IMR-90 (cell line): ENCODE data around the gene SLC6A7. TPM values are rescaled to one million over a fixed set of nuclear protein-coding genes. Genes with fewer than 3 reads are reported as not detected.

Source experiments
- ATAC-seq: fragments of 200-7000 bp; cut with Tn5 transposase; 2 replicates; pipeline ENCODE4 v1.9.1; 2020; ENCODE audit warnings: low read depth, mild to moderate bottlenecking, moderate library complexity
- BruUV-seq: library from RNA; stranded (reverse); fragments of 400-500 nt; replicated peaks from 2 replicates; lab custom pipeline; 2021; lab: Mats Ljungman, UMichigan
- CTCF ChIA-PET: fragments of 300-600 bp; formaldehyde crosslinking; extraction: SDS; loops from one replicate; lab custom pipeline; 2021; ENCODE audit warnings: antibody characterized with exemption; lab: Yijun Ruan, JAX
- POLR2A ChIA-PET: fragments of 300-600 bp; sonication (Branson Sonifier 250); formaldehyde crosslinking; loops from one replicate; lab custom pipeline; 2022; ENCODE audit warnings: antibody characterized with exemption; ENCODE audit not compliant: unreplicated experiment; lab: Charles Lee
- DNase-seq: peaks from one replicate; pipeline ENCODE4 v3.0.0; 2013
- H2AFZ ChIP-seq: replicated peaks from 2 replicates; pipeline ENCODE3; 2013; ENCODE audit warnings: low read length, mild to moderate bottlenecking; ENCODE audit not compliant: poor library complexity
- H2AK5ac ChIP-seq: 2 replicates; pipeline ENCODE4 v1.6.1; 2013; ENCODE audit warnings: low read depth, low read length, inconsistent platforms
- H2AK9ac ChIP-seq: replicated peaks from 2 replicates; pipeline ENCODE3; 2013; ENCODE audit warnings: mild to moderate bottlenecking, low read depth, low read length, moderate library complexity; ENCODE audit not compliant: poor library complexity
- H2BK120ac ChIP-seq: 2 replicates; pipeline ENCODE4 v1.6.1; 2013; ENCODE audit warnings: low read depth, low read length, inconsistent platforms
- H2BK15ac ChIP-seq: 3 replicates; pipeline ENCODE4 v1.6.1; 2013; ENCODE audit warnings: low read depth, low read length, inconsistent platforms
- H2BK20ac ChIP-seq: 2 replicates; pipeline ENCODE4 v1.6.1; 2013; ENCODE audit warnings: low read depth, mild to moderate bottlenecking, inconsistent platforms, low read length, moderate library complexity
- H2BK5ac ChIP-seq: 2 replicates; pipeline ENCODE4 v1.6.1; 2013; ENCODE audit warnings: mild to moderate bottlenecking, low read depth, low read length, inconsistent platforms; ENCODE audit not compliant: poor library complexity, severe bottlenecking
- H3K14ac ChIP-seq: replicated peaks from 2 replicates; pipeline ENCODE4 v1.6.1; 2013; ENCODE audit warnings: low read depth, low read length, inconsistent platforms
- H3K18ac ChIP-seq: 2 replicates; pipeline ENCODE4 v1.6.1; 2013; ENCODE audit warnings: low read depth, low read length, control low read depth
- H3K23ac ChIP-seq: 2 replicates; pipeline ENCODE4 v1.6.1; 2013; ENCODE audit warnings: low read depth, low read length, inconsistent platforms
- H3K27ac ChIP-seq: 2 replicates; pipeline ENCODE4 v1.5.1; 2013; ENCODE audit warnings: mild to moderate bottlenecking, control low read depth, low read length; ENCODE audit not compliant: insufficient read depth
- H3K27me3 ChIP-seq: 2 replicates; pipeline ENCODE4 v1.6.1; 2013; ENCODE audit warnings: low read length; ENCODE audit not compliant: control insufficient read depth, insufficient read depth
- H3K36me3 ChIP-seq: 2 replicates; pipeline ENCODE4 v1.6.1; 2013; ENCODE audit warnings: low read length, mixed read lengths; ENCODE audit not compliant: control insufficient read depth, insufficient read depth
- H3K4ac ChIP-seq: 2 replicates; pipeline ENCODE4 v1.6.1; 2013; ENCODE audit warnings: low read depth, low read length, inconsistent platforms
- H3K4me1 ChIP-seq: 2 replicates; pipeline ENCODE4 v1.6.1; 2013; ENCODE audit warnings: low read length, mixed read lengths; ENCODE audit not compliant: control insufficient read depth, insufficient read depth
- H3K4me2 ChIP-seq: 2 replicates; pipeline ENCODE4 v1.6.1; 2013; ENCODE audit warnings: low read depth, mild to moderate bottlenecking, control low read depth, low read length, moderate library complexity
- H3K4me3 ChIP-seq: 2 replicates; pipeline ENCODE4 v1.5.1; 2013; ENCODE audit warnings: low read depth, mild to moderate bottlenecking, control low read depth, low read length, moderate library complexity; ENCODE audit not compliant: insufficient read depth
- H3K56ac ChIP-seq: 2 replicates; pipeline ENCODE4 v1.6.1; 2013; ENCODE audit warnings: low read length, inconsistent platforms; ENCODE audit not compliant: insufficient read depth; ENCODE audit errors: extremely low read depth
- H3K79me1 ChIP-seq, 2 experiments: 2 replicates each; pipeline ENCODE4 v1.6.1; 2013; ENCODE audit warnings: low read length in 2 of 2, inconsistent platforms in 1 of 2, low read depth in 1 of 2
- H3K9ac ChIP-seq: 2 replicates; pipeline ENCODE4 v1.6.1; 2013; ENCODE audit warnings: low read depth, low read length, control low read depth
- H3K9me1 ChIP-seq: 2 replicates; pipeline ENCODE4 v1.6.1; 2013; ENCODE audit warnings: low read length, inconsistent platforms; ENCODE audit not compliant: insufficient read depth
- H3K9me3 ChIP-seq: 2 replicates; pipeline ENCODE4 v1.6.1; 2013; ENCODE audit warnings: low read length; ENCODE audit not compliant: control insufficient read depth, insufficient read depth
- H4K20me1 ChIP-seq: 2 replicates; pipeline ENCODE4 v1.6.1; 2013; ENCODE audit warnings: low read length, inconsistent platforms; ENCODE audit not compliant: insufficient read depth
- H4K5ac ChIP-seq: 2 replicates; pipeline ENCODE4 v1.6.1; 2013; ENCODE audit warnings: mild to moderate bottlenecking, low read depth, low read length, control low read depth
- H4K8ac ChIP-seq, 2 experiments: 2 replicates each; pipeline ENCODE4 v1.6.1; 2013; ENCODE audit warnings: low read depth in 2 of 2, low read length in 2 of 2, control low read depth in 1 of 2, inconsistent platforms in 1 of 2
- H4K91ac ChIP-seq: 2 replicates; pipeline ENCODE4 v1.6.1; 2013; ENCODE audit warnings: low read depth, low read length, inconsistent platforms; ENCODE audit not compliant: insufficient read depth
- BHLHE40 ChIP-seq: fragments of 150-350 bp; IDR thresholded peaks from 2 replicates; pipeline ENCODE4 v1.6.1; 2016; ENCODE audit warnings: mild to moderate bottlenecking, low read depth, low read length
- CTCF ChIP-seq: conservative IDR thresholded peaks from 2 replicates; pipeline ENCODE4 v1.5.1; 2012; ENCODE audit warnings: mild to moderate bottlenecking, low read depth, low read length, improper control_type of control experiment
- FOS ChIP-seq: fragments of 150-350 bp; IDR thresholded peaks from 2 replicates; pipeline ENCODE4 v1.6.1; 2016; ENCODE audit warnings: low read depth, low read length
- MAFK ChIP-seq: IDR thresholded peaks from 2 replicates; pipeline ENCODE4 v1.6.1; 2012; ENCODE audit warnings: low read depth, low read length, improper control_type of control experiment
- MAZ ChIP-seq: IDR thresholded peaks from 2 replicates; pipeline ENCODE4 v1.6.1; 2012; ENCODE audit warnings: low read depth, mild to moderate bottlenecking, low read length, improper control_type of control experiment, moderate library complexity, borderline replicate concordance
- MXI1 ChIP-seq: IDR thresholded peaks from 2 replicates; pipeline ENCODE4 v1.6.1; 2012; ENCODE audit warnings: low read depth, mild to moderate bottlenecking, low read length, moderate library complexity, borderline replicate concordance
- NFE2L2 ChIP-seq: fragments of 150-350 bp; IDR thresholded peaks from 2 replicates; pipeline ENCODE4 v1.6.1; 2016; ENCODE audit warnings: low read depth, mild to moderate bottlenecking, low read length
- POLR2A ChIP-seq: IDR thresholded peaks from 2 replicates; pipeline ENCODE4 v1.6.1; 2012; ENCODE audit warnings: mild to moderate bottlenecking, low read depth, low read length
- RFX5 ChIP-seq: IDR thresholded peaks from 2 replicates; pipeline ENCODE4 v1.8.0; 2012; ENCODE audit warnings: low read depth, mild to moderate bottlenecking, low read length, moderate library complexity
- WGBS, 2 experiments: methylation state at CpG; one replicate each; pipeline versions ENCODE4 v1.1.5 to v1.1.7; 2013; ENCODE audit warnings: missing lambda C conversion rate in 2 of 2; ENCODE audit not compliant: insufficient read length in 1 of 2; ENCODE audit errors: extremely low coverage in 2 of 2; 5-methylcytosine and 5-hydroxymethylcytosine counted together
- dilution Hi-C: fragments of 300-500 bp; cut with HindIII; formaldehyde crosslinking; loops from one replicate; pipeline ENCODE4 v1.14.3; 2018; ENCODE audit warnings: low sequenced_read_pairs; ENCODE audit not compliant: unreplicated experiment
- in situ Hi-C: fragments of 300-500 bp; cut with MboI; formaldehyde crosslinking; loops from 3 replicates; pipeline ENCODE4 v1.14.3; 2019; ENCODE audit warnings: low sequenced_read_pairs, inconsistent platforms, mixed read lengths
- intact Hi-C: fragments of 100-400 bp; cut with micrococcal nuclease; formaldehyde crosslinking; loops from 2 replicates; pipeline ENCODE4 v1.10.0; 2022
- polyA plus RNA-seq, 3 experiments: library from polyadenylated mRNA; depleted of rRNA; stranded (reverse); fragments of >200 nt; gene quantifications; 2 replicates each; pipeline ENCODE4 v1.2.3, GENCODE V29; 2012; ENCODE audit warnings: low replicate concordance in 1 of 3
- total RNA-seq: library from RNA; depleted of rRNA; stranded (reverse); fragments of >200 nt; gene quantifications from 2 replicates; pipeline ENCODE4 v1.2.3, GENCODE V29; 2012

SLC6A7 gene
- total and polyA plus RNA-seq, 2 of the 4 experiments (the other 2 are of a cell fraction): under 0.01 TPM; not detected in 1

GRCh38 chr5:150196514-150196913 is 6.7 kb downstream of the SLC6A7 start:
- ATAC-seq (no peak), DNase-seq (no peak)
- Histone ChIP-seq H2AK5ac (no peak overlapping the region), H3K9me3 (peaks cover 2% of the 10 kb centered on the region; the same call in 1 of the 2 replicates), H3K9me1 (no peaks in the 10 kb centered on the region), H4K5ac (no peak overlapping the region), H2BK20ac (no peak overlapping the region), H2BK15ac (no peak overlapping the region), H3K14ac (no peak overlapping the region), H3K56ac (no peak overlapping the region), H3K27me3 (peaks cover 76% of the 10 kb centered on the region), H4K8ac (no peak overlapping the region), H3K27ac (no peak overlapping the region), H3K18ac (no peak overlapping the region), H3K4me3 (no peak overlapping the region), H3K4me2 (no peak overlapping the region), H2AFZ (no peak overlapping the region), H3K4ac (no peak overlapping the region), H3K79me1 (no peaks in the 10 kb centered on the region), H3K23ac (no peak overlapping the region), H2BK120ac (no peak overlapping the region), H3K4me1 (no peaks in the 10 kb centered on the region), H3K9ac (no peak overlapping the region), H4K20me1 (no peaks in the 10 kb centered on the region), H3K36me3 (no peaks in the 10 kb centered on the region), H2BK5ac (no peak overlapping the region), H2AK9ac (no peak overlapping the region), H4K91ac (no peak overlapping the region)
- dilution Hi-C loops: no loop called here
- ChIA-PET POLR2A (no interaction called here), CTCF (no interaction called here)
- intact Hi-C loops: no loop called here
- WGBS, 2 experiments: 60% methylated on average over 1 of the region's 5 CpGs; no CpG with 5 or more reads in 1 of the 2 experiments
- in situ Hi-C loops: no loop called here
- BruUV-seq: no TSS peak
- TF ChIP-seq CTCF: no peak
- TF ChIP-seq POLR2A: no peak
- TF ChIP-seq MAFK: no peak
- no peak for TF ChIP-seq RFX5
- TF ChIP-seq FOS: no peak
- TF ChIP-seq NFE2L2: no peak
- no peak for TF ChIP-seq MAZ
- TF ChIP-seq BHLHE40: no peak
- TF ChIP-seq MXI1: no peak
